T-helper 2 cell treated with Interferon-gamma antibody and Interleukin-4, amounts not matched to agents 5 μg/mL and 100 μg/mL, for 36 hours (primary cell): ENCODE data around the gene RAG1.

Experiments
- DNase-seq: peaks from one replicate; pipeline ENCODE4 v3.0.0; 2021; ENCODE audit warnings: low spot score
- H3K27ac Mint-ChIP-seq: one replicate; pipeline ENCODE4 v1.8.0; 2021; ENCODE audit warnings: mild to moderate bottlenecking, mixed read lengths
- H3K27me3 Mint-ChIP-seq: one replicate; pipeline ENCODE4 v1.8.0; 2021; ENCODE audit warnings: low read depth, mixed read lengths
- H3K36me3 Mint-ChIP-seq: one replicate; pipeline ENCODE4 v1.8.0; 2021; ENCODE audit warnings: low read depth, mixed read lengths
- H3K4me1 Mint-ChIP-seq: one replicate; pipeline ENCODE4 v1.8.0; 2021; ENCODE audit warnings: low read depth, mixed read lengths
- H3K4me3 Mint-ChIP-seq: one replicate; pipeline ENCODE4 v1.8.0; 2022; ENCODE audit warnings: mild to moderate bottlenecking, moderate library complexity, mixed read lengths
- H3K9me3 Mint-ChIP-seq: one replicate; pipeline ENCODE4 v1.8.0; 2021; ENCODE audit warnings: mixed read lengths

RAG1 gene

GRCh38 chr11:36628141-36628540, 60.3 kb downstream of the RAG1 start:
- no peak overlapping the region for H3K27ac Mint-ChIP-seq
- no peaks in the 10 kb centered on the region for H3K4me1 Mint-ChIP-seq
- H3K9me3 Mint-ChIP-seq: no peaks in the 10 kb centered on the region
- H3K4me3 Mint-ChIP-seq: no peak overlapping the region
- H3K36me3 Mint-ChIP-seq: no peaks in the 10 kb centered on the region
- DNase-seq: no peak
- H3K27me3 Mint-ChIP-seq: peaks cover 7% of the 10 kb centered on the region

DNA sequence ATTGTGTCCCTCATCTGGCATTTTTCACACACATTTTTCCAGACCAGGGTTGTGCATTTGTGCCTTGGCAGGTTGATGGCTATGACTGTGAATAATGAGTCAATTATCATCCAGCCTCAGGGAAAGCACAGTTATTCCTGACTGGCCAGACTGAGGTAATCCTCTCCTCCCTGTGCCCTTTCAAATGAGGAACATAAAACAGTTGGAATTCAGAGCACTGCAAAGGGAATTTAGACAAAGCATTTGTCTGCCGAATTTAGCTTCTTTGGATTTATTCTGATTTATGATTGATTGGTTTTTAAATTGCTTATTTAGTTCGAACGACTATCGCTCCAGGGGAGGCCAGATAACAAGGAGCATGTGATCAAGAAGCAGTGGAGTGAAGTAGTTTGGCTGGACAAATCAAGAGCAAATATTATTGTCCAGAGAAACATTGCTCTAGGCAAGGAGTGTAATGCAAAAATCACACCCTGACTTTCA, 61.0 kb downstream of the RAG1 start:
- H3K36me3 Mint-ChIP-seq: no peaks in the 10 kb centered on the region
- no peak overlapping the region for H3K4me3 Mint-ChIP-seq
- DNase-seq: no peak
- no peaks in the 10 kb centered on the region for H3K9me3 Mint-ChIP-seq
- no peak overlapping the region for H3K27ac Mint-ChIP-seq
- H3K27me3 Mint-ChIP-seq: peaks cover 7% of the 10 kb centered on the region
- H3K4me1 Mint-ChIP-seq: no peaks in the 10 kb centered on the region
